Retinal pigment epithelial cell (primary cell): ENCODE results near the gene VARS1.

Source experiments
- DNase-seq: peaks from one replicate; pipeline ENCODE4 v3.0.0-alpha.2; 2010; ENCODE audit warnings: low read depth
- H3K4me3 ChIP-seq: 2 replicates; pipeline ENCODE4 v1.5.1; 2011; ENCODE audit warnings: mild to moderate bottlenecking, low read length, control low read depth, moderate library complexity
- CTCF ChIP-seq: conservative IDR thresholded peaks from 2 replicates; pipeline ENCODE4 v1.5.1; 2011; ENCODE audit warnings: low read depth, low read length, control low read depth, inconsistent platforms

VARS1 gene

GRCh38 chr6:31752739-31753319 is 42.7 kb downstream of the VARS1 start:
- H3K4me3 ChIP-seq, result no peak overlapping the region
- no peak for TF ChIP-seq CTCF
- no peak for DNase-seq

- no peak overlapping the region for H3K4me3 ChIP-seq
- no peak for DNase-seq
- no peak for TF ChIP-seq CTCF
These were observed 45.0 kb downstream of the VARS1 start for GRCh38 chr6:31750411-31751022.

GRCh38 chr6:31749301-31750036 is 46.1 kb downstream of the VARS1 start:
- no peak for TF ChIP-seq CTCF
- no peak overlapping the region for H3K4me3 ChIP-seq

More at GRCh38 chr6:31749301-31750036, 46.1 kb downstream of the VARS1 start:
- no peak for DNase-seq
